CD4-positive, alpha-beta T cell treated with Interleukin-4 for 4 hours (primary cell): ENCODE data around the gene RCBTB1.
"Not testable (repeated sequence)": the region's sequence is repeated elsewhere in the genome, so short reads cannot be mapped to it uniquely, and the experiment has no call there.

Experiments
- DNase-seq: peaks from one replicate; pipeline ENCODE4 v3.0.0-alpha.2; 2020

Gene RCBTB1

GRCh38 chr13:49602615-49603014 lies 17.3 kb upstream of the RCBTB1 start:
- not testable (repeated sequence) for DNase-seq

DNA sequence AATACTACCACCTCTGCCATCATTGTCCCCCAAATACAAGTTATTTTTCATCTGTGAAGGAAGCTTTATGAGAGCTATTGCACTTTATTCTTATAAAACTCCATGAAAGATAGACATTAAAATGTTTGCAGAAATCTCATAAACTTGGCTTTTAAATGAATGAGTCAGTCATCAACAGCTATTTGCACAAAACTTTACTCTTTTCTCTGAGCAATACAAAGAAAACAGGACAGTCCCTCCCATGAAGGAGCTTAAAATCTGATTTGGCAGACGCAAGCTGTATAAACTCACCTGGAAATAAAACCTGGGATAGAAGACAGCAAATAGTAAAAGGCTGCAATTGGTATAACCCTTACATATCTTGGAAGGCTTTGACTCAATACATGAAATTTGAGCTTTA lies 16.6 kb upstream of the RCBTB1 start:
- no peak for DNase-seq

- DNase-seq = no peak
These were observed 11.8 kb upstream of the RCBTB1 start for GRCh38 chr13:49597043-49597641.

DNA sequence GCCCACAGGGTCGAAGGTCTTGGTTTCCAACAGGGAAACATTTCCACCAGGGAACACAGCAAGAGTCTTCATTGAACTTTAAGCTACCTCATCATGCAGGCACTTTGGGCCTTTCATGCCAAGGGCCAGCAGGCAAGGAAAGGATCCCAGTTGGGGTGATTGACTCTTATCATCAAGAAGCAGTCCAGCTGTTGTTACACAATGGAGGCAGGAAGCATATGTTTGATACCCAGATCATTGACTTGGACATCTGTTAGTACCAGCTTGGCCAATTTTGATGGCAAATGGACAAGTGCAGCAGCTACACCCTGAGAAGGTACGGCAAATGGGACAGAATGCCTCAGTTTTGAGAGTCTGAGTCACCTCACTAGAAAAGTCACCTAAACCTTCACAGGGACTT lies 10.9 kb upstream of the RCBTB1 start:
- DNase-seq = no peak

DNA sequence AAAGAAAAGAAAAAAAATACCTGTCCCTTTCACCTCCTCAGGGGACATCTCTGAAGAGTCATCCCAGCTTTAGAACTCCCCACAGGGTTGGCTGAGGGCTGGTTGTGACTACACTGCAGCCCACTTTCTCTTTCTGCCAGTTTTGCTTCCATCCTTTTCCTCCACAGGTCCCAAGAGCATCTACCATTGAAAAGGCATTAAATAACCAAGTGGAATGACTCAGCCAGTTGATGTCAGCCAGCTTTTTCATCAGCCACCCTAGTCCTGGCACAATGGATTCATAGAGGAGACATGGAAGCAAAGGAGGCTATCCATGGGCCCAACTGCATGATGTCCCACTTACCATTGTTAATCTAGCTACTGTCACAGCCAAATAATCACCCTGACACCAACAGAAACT lies 9.2 kb upstream of the RCBTB1 start:
- DNase-seq = no peak

DNA sequence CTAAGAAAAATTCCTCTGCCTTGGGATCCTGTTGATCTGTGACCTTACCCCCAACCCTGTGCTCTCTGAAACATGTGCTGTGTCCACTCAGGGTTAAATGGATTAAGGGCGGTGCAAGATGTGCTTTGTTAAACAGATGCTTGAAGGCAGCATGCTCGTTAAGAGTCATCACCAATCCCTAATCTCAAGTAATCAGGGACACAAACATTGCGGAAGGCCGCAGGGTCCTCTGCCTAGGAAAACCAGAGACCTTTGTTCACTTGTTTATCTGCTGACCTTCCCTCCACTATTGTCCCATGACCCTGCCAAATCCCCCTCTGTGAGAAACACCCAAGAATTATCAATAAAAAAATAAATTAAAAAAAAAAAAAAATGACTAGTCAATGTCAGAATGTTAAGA lies 8.5 kb upstream of the RCBTB1 start:
- DNase-seq = not testable (repeated sequence)

- not testable (repeated sequence) for DNase-seq
These were observed 5.4 kb upstream of the RCBTB1 start for GRCh38 chr13:49590714-49591113.

GRCh38 chr13:49587311-49587847 lies 2.0 kb upstream of the RCBTB1 start:
- no peak for DNase-seq

- DNase-seq = no peak
These were observed 1.4 kb upstream of the RCBTB1 start for GRCh38 chr13:49586717-49587116.

GRCh38 chr13:49584771-49585182 lies 581 bp downstream of the RCBTB1 start:
- peak; percentile 10 for DNase-seq

DNA sequence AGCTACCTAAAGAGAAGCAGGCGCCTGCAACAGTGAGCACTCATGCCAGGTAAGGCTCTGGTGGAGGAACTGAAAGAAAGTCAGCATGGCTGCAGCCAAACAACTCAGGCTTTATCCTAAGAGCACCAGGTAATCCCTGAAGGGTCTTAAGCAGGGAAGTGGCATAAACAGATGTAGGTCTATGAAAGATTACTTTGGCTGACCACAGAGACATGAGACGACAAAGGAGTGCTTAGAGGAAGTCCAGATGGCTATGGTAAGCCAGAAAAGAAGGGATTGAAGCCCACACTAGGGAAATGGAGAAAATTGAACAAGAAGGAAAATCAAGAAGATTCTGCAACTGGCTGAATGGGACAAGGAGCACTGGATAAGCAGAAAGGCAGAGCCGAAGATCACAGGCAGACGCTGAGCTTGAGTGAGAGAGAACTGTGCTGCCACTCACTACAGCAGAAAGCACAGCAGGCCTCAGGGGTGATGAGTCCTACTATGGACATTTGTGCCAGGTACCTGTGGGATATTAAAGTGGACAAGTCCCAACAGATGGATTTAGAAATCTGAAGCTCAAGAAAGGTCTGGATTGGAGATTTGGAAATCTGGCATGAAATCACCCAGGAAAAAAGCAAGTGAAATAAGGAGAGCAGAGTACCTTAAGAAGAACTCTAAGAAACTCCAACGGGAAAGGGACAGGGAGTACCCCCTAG lies 4.2 kb downstream of the RCBTB1 start:
- DNase-seq = no peak

DNA sequence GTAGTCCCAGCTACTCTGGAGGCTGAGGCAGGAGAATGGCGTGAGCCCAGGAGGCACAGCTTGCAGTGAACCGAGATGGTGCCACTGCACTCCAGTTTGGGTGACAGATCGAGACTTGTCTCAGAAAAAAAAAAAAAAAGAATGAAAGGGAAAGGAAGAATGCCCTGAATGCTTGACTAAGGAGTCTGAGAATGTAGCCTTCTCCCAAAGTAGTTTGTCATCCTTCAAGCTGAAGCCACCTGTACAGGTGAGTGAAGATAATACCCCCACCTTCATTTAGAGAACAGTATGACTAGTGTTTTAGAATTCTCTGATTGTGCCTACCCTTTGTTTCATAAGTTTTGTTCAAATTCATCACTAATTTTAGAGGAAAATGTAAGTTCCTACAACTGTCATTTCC lies 5.9 kb downstream of the RCBTB1 start:
- DNase-seq = no peak

DNA sequence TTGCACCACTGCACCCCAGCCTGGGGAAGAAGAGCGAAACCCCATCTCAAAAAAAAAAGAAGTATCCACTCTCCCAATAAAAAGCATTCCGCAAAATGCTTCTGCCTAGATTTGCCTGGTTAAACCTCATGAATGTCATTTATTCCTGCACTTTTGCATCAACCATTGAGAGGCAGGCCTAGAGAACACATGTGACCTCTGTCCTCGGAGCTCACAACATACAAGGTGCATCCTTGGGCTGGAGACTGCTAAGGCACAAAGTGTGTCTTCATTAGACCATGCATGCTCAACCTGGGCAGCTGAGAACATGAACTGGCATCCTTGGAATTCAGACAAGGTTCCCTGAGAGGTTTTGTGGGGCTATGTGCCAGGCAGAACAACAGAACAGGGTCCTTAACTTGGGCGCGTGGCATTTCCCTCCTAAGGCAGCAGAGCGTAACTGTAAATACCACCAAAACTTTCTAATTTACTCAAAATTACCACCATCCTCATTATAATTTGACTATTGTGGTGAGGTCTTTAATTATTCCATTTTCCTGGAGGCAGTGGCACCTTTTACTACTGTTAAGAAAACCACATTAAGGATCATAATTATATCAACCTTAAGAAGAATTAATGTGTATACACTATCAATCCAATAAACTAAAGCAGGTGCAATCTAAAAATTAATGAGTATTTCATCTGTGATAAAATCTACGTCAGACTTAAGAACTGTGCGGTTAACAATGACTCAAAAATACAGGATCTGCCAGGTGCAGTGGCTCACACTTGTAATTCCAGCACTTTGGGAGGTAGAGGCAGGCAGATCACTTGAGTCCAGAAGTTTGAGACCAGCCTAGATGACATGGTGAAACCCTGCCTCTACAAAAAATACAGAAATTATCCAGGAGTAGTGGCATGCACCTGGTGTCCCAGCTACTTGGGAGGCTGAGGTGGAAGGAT lies 13.8 kb downstream of the RCBTB1 start:
- DNase-seq = no peak

GRCh38 chr13:49569993-49570689 lies 15.2 kb downstream of the RCBTB1 start:
- DNase-seq = peak; percentile 68

DNA sequence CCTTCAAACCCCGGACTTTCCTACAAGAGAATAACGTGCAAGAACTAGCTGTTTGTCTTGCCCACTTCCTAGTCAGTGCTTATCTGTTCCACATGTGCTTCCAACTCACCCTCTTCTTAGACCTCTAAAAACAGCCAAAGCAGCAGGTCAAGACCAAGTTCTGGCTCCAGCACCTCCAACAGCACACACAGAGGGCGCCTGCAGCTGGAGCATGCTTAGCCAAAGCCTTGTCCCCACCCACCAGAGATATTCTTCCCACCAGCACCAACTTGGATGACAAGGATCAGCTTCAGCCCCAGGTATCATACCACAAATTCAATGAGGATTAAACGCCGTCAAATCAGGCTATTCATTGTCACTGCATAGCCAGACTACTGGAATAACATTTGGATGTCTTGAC lies 17.9 kb downstream of the RCBTB1 start:
- no peak for DNase-seq

GRCh38 chr13:49566461-49566860 lies 18.9 kb downstream of the RCBTB1 start:
- no peak for DNase-seq

- not testable (repeated sequence) for DNase-seq
These were observed 19.9 kb downstream of the RCBTB1 start for GRCh38 chr13:49565461-49565860.

DNA sequence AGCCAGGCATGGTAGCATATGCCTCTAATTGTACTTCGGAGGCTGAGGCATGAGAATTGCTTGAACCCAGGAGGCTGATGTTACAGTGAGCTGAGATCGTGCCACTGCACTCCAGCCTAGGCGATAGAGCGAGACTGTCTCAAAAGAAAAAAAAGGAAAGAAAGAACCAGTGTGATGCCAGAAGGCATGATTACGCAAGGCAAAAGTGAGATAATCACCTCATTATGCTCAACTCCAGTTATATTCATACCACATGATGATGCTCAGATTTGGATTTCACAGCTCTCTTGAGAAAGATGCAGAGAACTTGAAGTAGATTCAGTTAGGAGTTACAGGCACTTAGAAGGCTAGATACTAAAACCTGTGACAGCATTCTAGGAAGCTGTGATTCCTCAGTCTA lies 21.8 kb downstream of the RCBTB1 start:
- DNase-seq = no peak

DNA sequence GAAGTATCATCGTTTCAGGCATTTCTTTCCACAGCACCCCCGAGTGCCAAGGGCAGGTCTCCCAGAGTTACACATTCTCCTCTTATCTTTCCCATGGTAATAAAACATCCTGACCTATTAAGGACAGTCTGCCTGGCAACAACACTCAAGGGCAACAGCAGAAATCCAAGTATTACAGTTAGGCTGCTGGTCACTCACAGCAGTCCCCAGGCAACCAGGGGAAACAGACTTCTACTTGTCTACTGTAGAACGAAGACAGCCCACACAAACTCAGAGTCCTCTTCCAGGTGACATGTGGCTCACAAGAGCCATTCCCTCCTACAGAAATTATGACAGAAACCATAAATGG lies 24.3 kb downstream of the RCBTB1 start:
- DNase-seq = no peak

DNA sequence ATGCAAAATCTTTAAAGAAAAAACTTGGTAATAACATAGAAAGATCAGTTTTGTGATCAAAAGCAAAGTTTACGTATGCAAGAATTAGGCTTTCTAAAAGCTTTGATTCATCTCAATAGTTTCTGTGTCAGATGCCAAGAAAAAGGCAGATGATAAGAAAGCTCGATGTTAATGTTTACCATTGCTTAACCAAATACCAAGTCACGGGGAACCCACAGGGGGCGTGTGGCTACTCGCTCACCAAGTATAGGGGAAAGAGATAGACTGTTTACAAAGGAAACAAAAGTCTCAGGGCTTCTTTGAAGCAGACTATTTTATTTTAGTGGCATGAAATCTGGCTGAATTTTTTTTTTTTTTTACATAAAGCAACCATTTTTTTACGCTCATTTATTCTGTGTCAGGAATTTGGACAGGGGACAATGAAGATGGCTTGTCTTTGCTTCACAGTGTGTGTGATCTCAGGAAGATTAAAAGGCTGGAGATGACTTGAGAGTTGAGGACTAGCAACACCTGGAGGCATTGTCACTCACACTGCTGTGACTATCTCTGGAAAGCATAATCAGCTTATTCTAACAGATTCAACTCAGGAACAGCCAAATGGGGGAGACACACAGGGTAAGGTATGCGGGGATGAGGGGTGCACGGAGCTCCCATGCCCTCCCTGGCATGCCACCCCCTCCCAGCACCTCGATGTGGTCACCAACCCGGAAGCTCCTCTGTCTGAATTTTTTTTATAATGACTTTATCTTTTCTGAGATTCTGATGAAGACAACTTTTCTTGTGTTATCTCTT lies 24.9 kb downstream of the RCBTB1 start:
- DNase-seq = no peak

GRCh38 chr13:49559006-49559405 lies 26.4 kb downstream of the RCBTB1 start:
- no peak for DNase-seq

DNA sequence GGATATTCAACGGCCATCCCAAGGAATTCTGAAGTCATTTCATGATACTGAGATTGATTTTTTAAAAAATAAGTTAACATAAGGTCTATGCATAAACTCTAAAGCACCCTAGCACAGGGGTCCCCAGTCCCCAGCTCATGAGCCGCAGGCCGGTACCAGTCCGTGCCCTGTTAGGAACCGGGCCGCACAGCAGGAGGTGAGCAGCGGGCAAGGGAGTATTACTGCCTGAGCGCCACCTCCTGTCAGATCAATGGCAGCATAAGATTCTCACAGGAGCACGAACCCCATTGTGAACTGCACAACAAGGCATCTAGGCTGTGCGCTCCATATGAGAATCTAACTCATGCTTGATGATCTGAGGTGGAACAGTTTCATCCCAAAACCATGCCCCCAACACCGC lies 31.0 kb downstream of the RCBTB1 start:
- DNase-seq = no peak
